ENCODE measurements around the gene FASTKD2. TPM values are rescaled to one million over a fixed set of nuclear protein-coding genes. Genes with fewer than 3 reads are reported as not detected.

The FASTKD2 gene
- total and polyA plus RNA-seq, 2 of the 4 experiments (the other 2 are of a cell fraction) = 17.6 to 50.4 TPM

- Histone ChIP-seq H3K23ac (ENCODE audit: low read depth, low read length) (no peak overlapping the region), H2BK5ac (ENCODE audit: low read depth, low read length, poor library complexity, severe bottlenecking) (no peak overlapping the region), H3K14ac (replicated peaks; ENCODE audit: low read depth, low read length) (no peak overlapping the region), H2BK15ac (ENCODE audit: low read depth, low read length) (no peak overlapping the region), H3K4me1 (ENCODE audit: control insufficient read depth, insufficient read depth, low read length) (no peaks in the 10 kb centered on the region), H3K79me1 (ENCODE audit: low read depth in 1 of 2, low read length in 2 of 2) (no peaks in the 10 kb centered on the region), H4K8ac (ENCODE audit: low read depth in 2 of 2, low read length in 2 of 2) (no peak overlapping the region), H3K4me3 (ENCODE audit: insufficient read depth, low read depth, low read length) (no peak overlapping the region), H2AFZ (replicated peaks; ENCODE audit: low read length, poor library complexity) (no peak overlapping the region), H2AK9ac (replicated peaks; ENCODE audit: low read depth, low read length, poor library complexity) (no peak overlapping the region), H4K20me1 (ENCODE audit: insufficient read depth, low read length) (no peaks in the 10 kb centered on the region), H3K27me3 (ENCODE audit: control insufficient read depth, insufficient read depth, low read length) (no peaks in the 10 kb centered on the region), H3K9ac (ENCODE audit: low read depth, low read length) (no peak overlapping the region), H2BK20ac (ENCODE audit: low read depth, low read length) (no peak overlapping the region), H2AK5ac (ENCODE audit: low read depth, low read length) (no peak overlapping the region), H3K4me2 (ENCODE audit: low read depth, low read length) (no peak overlapping the region), H4K5ac (ENCODE audit: low read depth, low read length) (no peak overlapping the region), H3K9me1 (ENCODE audit: insufficient read depth, low read length) (no peaks in the 10 kb centered on the region), H3K18ac (ENCODE audit: low read depth, low read length) (no peak overlapping the region), H2BK120ac (ENCODE audit: low read depth, low read length) (no peak overlapping the region), H3K9me3 (ENCODE audit: control insufficient read depth, insufficient read depth, low read length) (no peaks in the 10 kb centered on the region), H3K56ac (ENCODE audit: extremely low read depth, insufficient read depth, low read length) (no peak overlapping the region), H3K27ac (ENCODE audit: insufficient read depth, low read length) (no peak overlapping the region), H3K36me3 (ENCODE audit: control insufficient read depth, insufficient read depth, low read length) (no peaks in the 10 kb centered on the region), H4K91ac (ENCODE audit: insufficient read depth, low read depth, low read length) (no peak overlapping the region), H3K4ac (ENCODE audit: low read depth, low read length) (no peak overlapping the region)
- in situ Hi-C loops (cut with MboI; ENCODE audit: low sequenced_read_pairs) (no loop called here), intact Hi-C loops (cut with micrococcal nuclease) (no loop called here), dilution Hi-C loops (cut with HindIII; ENCODE audit: low sequenced_read_pairs, unreplicated experiment) (no loop called here)
- no peak for ATAC-seq (ENCODE audit: low read depth)
- WGBS, 2 experiments (ENCODE audit: extremely low coverage in 2 of 2, insufficient read length in 1 of 2) = no CpG with 5 or more reads among the region's 3 CpGs
- TF ChIP-seq BHLHE40 (IDR thresholded peaks at IDR 0.05; ENCODE audit: low read depth, low read length) (no peak), RAD21 (IDR thresholded peaks at IDR 0.05; ENCODE audit: low read length) (no peak), NFE2L2 (IDR thresholded peaks at IDR 0.05; ENCODE audit: low read depth, low read length) (no peak), MXI1 (IDR thresholded peaks at IDR 0.05; ENCODE audit: borderline replicate concordance, low read depth, low read length) (no peak), SMC3 (IDR thresholded peaks at IDR 0.05; ENCODE audit: low read depth, low read length) (no peak), MAFK (IDR thresholded peaks at IDR 0.05; ENCODE audit: low read depth, low read length) (no peak), POLR2A (IDR thresholded peaks at IDR 0.05; ENCODE audit: low read depth, low read length) (no peak), FOS (IDR thresholded peaks at IDR 0.05; ENCODE audit: low read depth, low read length) (no peak), CEBPB (IDR thresholded peaks at IDR 0.05; ENCODE audit: low read depth, low read length) (no peak), CHD1 (IDR thresholded peaks at IDR 0.05; ENCODE audit: low read depth, low read length) (no peak), USF2 (IDR thresholded peaks at IDR 0.05; ENCODE audit: low read depth, low read length) (no peak), ELK1 (IDR thresholded peaks at IDR 0.05; ENCODE audit: borderline replicate concordance, low read depth, low read length) (no peak), MAZ (IDR thresholded peaks at IDR 0.05; ENCODE audit: borderline replicate concordance, low read depth, low read length) (no peak), RCOR1 (IDR thresholded peaks at IDR 0.05; ENCODE audit: insufficient replicate concordance, low read length) (no peak), RFX5 (IDR thresholded peaks at IDR 0.05; ENCODE audit: low read depth, low read length) (no peak), CTCF (conservative IDR thresholded peaks at IDR 0.05; ENCODE audit: low read depth, low read length) (no peak)
- CTCF ChIA-PET = no interaction called here
- POLR2A ChIA-PET (ENCODE audit: unreplicated experiment) = no interaction called here
- no TSS peak for BruUV-seq (replicated peaks)
- no peak for DNase-seq
Observed at GRCh38 chr2:206840999-206841398, 75.6 kb downstream of the FASTKD2 start.
